ENCODE measurements around the gene FAM83G.

The FAM83G gene

GRCh38 chr17:19005789-19006430 is 1.3 kb upstream of the FAM83G start:
- no peak for DNase-seq (ENCODE audit: low spot score)

GRCh38 chr17:19005137-19005773 is 691 bp upstream of the FAM83G start:
- no peak for DNase-seq (ENCODE audit: low spot score)

- DNase-seq (ENCODE audit: low spot score): no peak
These were observed 782 bp downstream of the FAM83G start for GRCh38 chr17:19003543-19004420.

GRCh38 chr17:19002805-19003542 is 1.6 kb downstream of the FAM83G start:
- no peak for DNase-seq (ENCODE audit: low spot score)

- no peak for DNase-seq (ENCODE audit: low spot score)
These were observed 2.5 kb downstream of the FAM83G start for GRCh38 chr17:19001907-19002590.

GRCh38 chr17:19000531-19001325 is 3.8 kb downstream of the FAM83G start:
- DNase-seq (ENCODE audit: low spot score): no peak

GRCh38 chr17:18999911-19000310 is 4.7 kb downstream of the FAM83G start:
- no peak for DNase-seq (ENCODE audit: low spot score)

- no peak for DNase-seq (ENCODE audit: low spot score)
These were observed 5.2 kb downstream of the FAM83G start for GRCh38 chr17:18999394-18999793.

GRCh38 chr17:18997650-18998196 is 6.8 kb downstream of the FAM83G start:
- no peak for DNase-seq (ENCODE audit: low spot score)

GRCh38 chr17:18996458-18996857 is 8.1 kb downstream of the FAM83G start:
- no peak for DNase-seq (ENCODE audit: low spot score)

GRCh38 chr17:18995220-18995619 is 9.3 kb downstream of the FAM83G start:
- no peak for DNase-seq (ENCODE audit: low spot score)

GRCh38 chr17:18994631-18995030 is 9.9 kb downstream of the FAM83G start:
- DNase-seq (ENCODE audit: low spot score): no peak

- no peak for DNase-seq (ENCODE audit: low spot score)
These were observed 10.5 kb downstream of the FAM83G start for GRCh38 chr17:18993905-18994526.

- no peak for DNase-seq (ENCODE audit: low spot score)
These were observed 12.0 kb downstream of the FAM83G start for GRCh38 chr17:18992454-18993130.

- no peak for DNase-seq (ENCODE audit: low spot score)
These were observed 12.8 kb downstream of the FAM83G start for GRCh38 chr17:18991531-18992315.

- no peak for DNase-seq (ENCODE audit: low spot score)
These were observed 14.2 kb downstream of the FAM83G start for GRCh38 chr17:18990331-18990730.

- DNase-seq (ENCODE audit: low spot score): no peak
These were observed 15.9 kb downstream of the FAM83G start for GRCh38 chr17:18988546-18989173.

- DNase-seq (ENCODE audit: low spot score): no peak
These were observed 16.6 kb downstream of the FAM83G start for GRCh38 chr17:18987862-18988545.
